NT2/D1 (cell line): ENCODE measurements around the gene BSN.

Experiments
- DNase-seq: peaks from one replicate; pipeline ENCODE4 v3.0.0-alpha.2; 2011; ENCODE audit warnings: low read depth, low spot score
- H3K27me3 ChIP-seq: 2 replicates; pipeline ENCODE4 v1.6.0; 2011; ENCODE audit warnings: mild to moderate bottlenecking; ENCODE audit not compliant: insufficient read length, insufficient read depth
- H3K36me3 ChIP-seq: 2 replicates; pipeline ENCODE4 v1.6.1; 2011; ENCODE audit warnings: mild to moderate bottlenecking, low read length, mixed read lengths; ENCODE audit not compliant: insufficient read depth, insufficient read length
- H3K4me1 ChIP-seq: 2 replicates; pipeline ENCODE4 v1.5.1; 2011; ENCODE audit not compliant: insufficient read depth, insufficient read length
- H3K4me3 ChIP-seq: 2 replicates; pipeline ENCODE4 v1.5.1; 2011; ENCODE audit warnings: low read depth; ENCODE audit not compliant: insufficient read length
- H3K9ac ChIP-seq: 2 replicates; pipeline ENCODE4 v1.6.0; 2011; ENCODE audit warnings: low read depth; ENCODE audit not compliant: insufficient read length
- H3K9me3 ChIP-seq: 2 replicates; pipeline ENCODE4 v1.5.1; 2011; ENCODE audit warnings: mild to moderate bottlenecking, low read length; ENCODE audit not compliant: insufficient read depth
- SUZ12 ChIP-seq: IDR thresholded peaks from 2 replicates; pipeline ENCODE4 v1.6.1; 2011; ENCODE audit not compliant: insufficient read length, insufficient read depth; ENCODE audit errors: extremely low read depth
- YY1 ChIP-seq: IDR thresholded peaks from 2 replicates; pipeline ENCODE4 v1.6.1; 2011; ENCODE audit not compliant: insufficient read length, insufficient read depth
- ZNF274 ChIP-seq: IDR thresholded peaks from 2 replicates; pipeline ENCODE4 v1.6.1; 2011; ENCODE audit warnings: mild to moderate bottlenecking, low read depth, low read length

The BSN gene

GRCh38 chr3:49712631-49713317 is 158.5 kb downstream of the BSN start:
- H3K9me3 ChIP-seq, result no peaks in the 10 kb centered on the region
- peaks cover 22% of the 10 kb centered on the region for H3K4me1 ChIP-seq
- H3K36me3 ChIP-seq, result peaks cover 56% of the 10 kb centered on the region
- TF ChIP-seq YY1, result no peak
- TF ChIP-seq ZNF274, result no peak
- no peak for TF ChIP-seq SUZ12
- H3K9ac ChIP-seq, result peak overlapping the region; percentile 23
- DNase-seq, result no peak
- H3K27me3 ChIP-seq, result no peaks in the 10 kb centered on the region
- H3K4me3 ChIP-seq, result no peak overlapping the region

GRCh38 chr3:49713336-49714105 is 159.2 kb downstream of the BSN start:
- Histone ChIP-seq H3K9me3 (no peaks in the 10 kb centered on the region), H3K36me3 (peaks cover 60% of the 10 kb centered on the region), H3K9ac (no peak overlapping the region), H3K4me3 (no peak overlapping the region), H3K27me3 (no peaks in the 10 kb centered on the region), H3K4me1 (peaks cover 30% of the 10 kb centered on the region)
- TF ChIP-seq ZNF274 (no peak), SUZ12 (no peak), YY1 (no peak)
- no peak for DNase-seq

GRCh38 chr3:49714728-49715550 is 160.7 kb downstream of the BSN start:
- H3K36me3 ChIP-seq, result peaks cover 66% of the 10 kb centered on the region
- no peaks in the 10 kb centered on the region for H3K27me3 ChIP-seq
- no peak for DNase-seq
- no peak overlapping the region for H3K4me3 ChIP-seq
- H3K4me1 ChIP-seq, result peaks cover 39% of the 10 kb centered on the region
- H3K9me3 ChIP-seq, result no peaks in the 10 kb centered on the region
- TF ChIP-seq SUZ12 (no peak), YY1 (no peak)
- no peak overlapping the region for H3K9ac ChIP-seq

GRCh38 chr3:49715611-49716121 is 161.4 kb downstream of the BSN start:
- no peak for TF ChIP-seq YY1
- no peak for TF ChIP-seq SUZ12
- no peak for TF ChIP-seq ZNF274
- no peaks in the 10 kb centered on the region for H3K27me3 ChIP-seq
- H3K4me3 ChIP-seq, result no peak overlapping the region
- peaks cover 73% of the 10 kb centered on the region for H3K36me3 ChIP-seq
- no peaks in the 10 kb centered on the region for H3K9me3 ChIP-seq
- no peak for DNase-seq
- no peak overlapping the region for H3K9ac ChIP-seq
- H3K4me1 ChIP-seq, result peaks cover 39% of the 10 kb centered on the region

- H3K9ac ChIP-seq, result no peak overlapping the region
- no peaks in the 10 kb centered on the region for H3K27me3 ChIP-seq
- H3K36me3 ChIP-seq, result peaks cover 78% of the 10 kb centered on the region
- H3K9me3 ChIP-seq, result no peaks in the 10 kb centered on the region
- H3K4me3 ChIP-seq, result no peak overlapping the region
- TF ChIP-seq YY1 (no peak), SUZ12 (no peak), ZNF274 (no peak)
- peaks cover 39% of the 10 kb centered on the region for H3K4me1 ChIP-seq
- DNase-seq, result no peak
Measured at GRCh38 chr3:49716169-49716568, 161.9 kb downstream of the BSN start.

GRCh38 chr3:49716691-49717210 is 162.5 kb downstream of the BSN start:
- no peak for TF ChIP-seq YY1
- TF ChIP-seq SUZ12, result no peak
- TF ChIP-seq ZNF274, result no peak
- Histone ChIP-seq H3K36me3 (peaks cover 78% of the 10 kb centered on the region), H3K4me3 (no peak overlapping the region), H3K27me3 (no peaks in the 10 kb centered on the region), H3K4me1 (peaks cover 34% of the 10 kb centered on the region), H3K9me3 (no peaks in the 10 kb centered on the region), H3K9ac (peak overlapping the region; percentile 3)
- DNase-seq, result no peak
